Right cardiac atrium (tissue), 5 donors: ENCODE results near the gene ERVV-1. TPM values are rescaled to one million over a fixed set of nuclear protein-coding genes. Genes with fewer than 3 reads are reported as not detected.

Source experiments
- ATAC-seq, 2 donors: fragments of 200-7000 bp; cut with Tn5 transposase; one replicate each; pipeline versions ENCODE4 v1.8.0 to v1.9.1; 2020; ENCODE audit warnings: moderate library complexity in 2 of 2, mild to moderate bottlenecking in 1 of 2
- DNase-seq, 3 donors: peaks; one replicate each; pipeline ENCODE4 v3.0.0-alpha.2; 2020
- H3K27ac ChIP-seq: one replicate; pipeline ENCODE4 v1.5.1; 2013; ENCODE audit warnings: mild to moderate bottlenecking, low read length, control low read depth, moderate library complexity
- H3K27me3 ChIP-seq: one replicate; pipeline ENCODE4 v1.6.1; 2013; ENCODE audit not compliant: control insufficient read depth, insufficient read depth
- H3K4me1 ChIP-seq: one replicate; pipeline ENCODE4 v1.6.1; 2013; ENCODE audit warnings: low read length; ENCODE audit not compliant: control insufficient read depth, insufficient read depth
- H3K4me3 ChIP-seq: one replicate; pipeline ENCODE4 v1.5.1; 2013; ENCODE audit warnings: low read length, control low read depth
- H3K9me3 ChIP-seq: one replicate; pipeline ENCODE4 v1.6.1; 2013; ENCODE audit warnings: low read length; ENCODE audit not compliant: control insufficient read depth
- WGBS: extraction: QIAGEN DNeasy Blood & Tissue Kit; methylation state at CpG from one replicate; pipeline ENCODE4 v1.1.7; 2013; 5-methylcytosine and 5-hydroxymethylcytosine counted together
- intact Hi-C, 4 donors: fragments of 100-400 bp; cut with DNase I; formaldehyde crosslinking; loops; one replicate each; pipeline versions ENCODE4 v1.11.0 to v1.14.0; 2022 to 2023
- polyA plus RNA-seq: library from polyadenylated mRNA; stranded (reverse); fragments of 200-250 nt; gene quantifications from one replicate; pipeline ENCODE4 v1.2.3, GENCODE V29; 2013
- total RNA-seq, 4 donors: library from RNA; stranded (reverse); fragmentation: NEBNext Ultra II Directional; extraction: Animal tissue kit (Norgen Biotek cat#: 25700); gene quantifications; one replicate each; pipeline ENCODE4 v1.2.1, GENCODE V29; 2021
- donor health status: healthy with polysubstance abuse.
- donor health status: DM: no; HTN: yes; CAD: no.
- donor health status: DM: no; HTN: no; CAD: no.
- donor health status: DM: no; HTN: yes; CAD: no; lungs with severe emphysema.
- donor health status: DM: yes; HTN: yes; CAD: no.

Gene ERVV-1
- total and polyA plus RNA-seq, 5 donors = not detected

DNA sequence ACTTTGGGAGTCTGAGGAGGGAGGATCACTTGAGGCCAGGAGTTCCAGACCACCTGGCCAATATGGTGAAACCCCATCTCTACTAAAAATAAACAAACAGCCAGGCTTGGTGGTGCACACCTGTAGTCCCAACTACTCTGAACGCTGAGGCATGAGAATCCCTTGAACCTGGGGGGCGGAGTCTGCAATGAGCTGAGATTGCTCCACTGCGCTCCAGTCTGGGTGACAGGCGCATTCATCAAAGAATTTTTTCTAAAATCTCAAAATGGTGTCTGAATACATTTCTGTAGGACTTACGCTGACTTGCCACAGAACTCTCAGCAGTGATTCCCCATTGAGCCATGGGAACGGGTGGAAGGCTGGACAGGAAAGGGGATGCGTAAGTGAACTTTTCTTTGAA, 18.0 kb upstream of the ERVV-1 start:
- H3K9me3 ChIP-seq = no peaks in the 10 kb centered on the region
- no peak overlapping the region for H3K4me3 ChIP-seq
- intact Hi-C loops = no loop called here
- no peak for ATAC-seq
- DNase-seq = no peak
- 92% methylated on average over 7 of the region's 7 CpGs for WGBS
- no peaks in the 10 kb centered on the region for H3K27me3 ChIP-seq
- H3K27ac ChIP-seq = no peak overlapping the region
- no peaks in the 10 kb centered on the region for H3K4me1 ChIP-seq

DNA sequence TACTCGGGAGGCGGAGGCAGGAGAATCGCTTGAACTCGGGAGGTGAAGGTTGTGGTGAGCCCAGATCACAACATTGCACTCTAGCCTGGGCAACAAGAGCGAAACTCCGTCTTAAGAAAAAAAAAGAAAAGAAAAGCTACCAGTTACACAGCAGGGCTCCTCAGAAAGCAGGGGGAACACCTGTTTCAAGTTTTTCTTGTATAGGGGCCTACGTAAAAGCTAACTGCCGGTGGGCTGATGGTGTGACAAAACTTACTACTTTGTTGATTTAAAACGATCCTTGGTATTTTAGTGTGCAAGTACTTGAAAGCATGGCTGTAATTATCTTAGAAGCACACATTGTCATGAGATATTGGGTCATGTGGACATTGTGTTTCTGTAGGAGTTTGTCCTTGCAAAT, 15.7 kb upstream of the ERVV-1 start:
- intact Hi-C loops = no loop called here
- WGBS = 83% methylated on average over 9 of the region's 9 CpGs

DNA sequence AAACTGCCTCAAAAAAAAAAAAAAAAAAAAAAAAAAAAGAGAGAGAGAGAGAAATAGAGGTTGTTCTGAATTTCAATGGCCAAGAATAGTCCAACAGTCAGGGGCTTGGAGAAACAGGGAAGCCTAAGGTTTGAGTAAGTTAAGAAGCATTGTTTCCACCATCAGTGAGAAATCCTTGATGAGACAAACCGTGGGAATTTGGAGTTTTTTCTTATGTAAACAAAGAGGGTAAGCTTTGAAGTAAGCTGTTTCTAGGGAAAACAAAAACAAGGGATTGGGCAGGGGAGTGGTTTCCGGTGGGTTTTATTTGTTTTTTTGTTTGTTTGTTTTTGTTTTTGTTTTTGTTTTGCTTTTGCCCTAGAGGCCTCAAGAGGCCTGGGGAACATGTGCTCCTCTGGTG, 11.2 kb upstream of the ERVV-1 start:
- intact Hi-C loops = no loop called here
- 50% methylated on average over 2 of the region's 2 CpGs for WGBS
- ATAC-seq (no peak), DNase-seq (no peak)
- Histone ChIP-seq H3K4me1 (no peaks in the 10 kb centered on the region), H3K9me3 (no peaks in the 10 kb centered on the region), H3K27me3 (no peaks in the 10 kb centered on the region), H3K4me3 (no peak overlapping the region), H3K27ac (no peak overlapping the region)

More for the DNA sequence above, 15.7 kb upstream of the ERVV-1 start:
- Histone ChIP-seq H3K27me3 (no peaks in the 10 kb centered on the region), H3K27ac (no peak overlapping the region), H3K4me1 (no peaks in the 10 kb centered on the region), H3K9me3 (no peaks in the 10 kb centered on the region), H3K4me3 (no peak overlapping the region)
- DNase-seq (no peak), ATAC-seq (no peak)

DNA sequence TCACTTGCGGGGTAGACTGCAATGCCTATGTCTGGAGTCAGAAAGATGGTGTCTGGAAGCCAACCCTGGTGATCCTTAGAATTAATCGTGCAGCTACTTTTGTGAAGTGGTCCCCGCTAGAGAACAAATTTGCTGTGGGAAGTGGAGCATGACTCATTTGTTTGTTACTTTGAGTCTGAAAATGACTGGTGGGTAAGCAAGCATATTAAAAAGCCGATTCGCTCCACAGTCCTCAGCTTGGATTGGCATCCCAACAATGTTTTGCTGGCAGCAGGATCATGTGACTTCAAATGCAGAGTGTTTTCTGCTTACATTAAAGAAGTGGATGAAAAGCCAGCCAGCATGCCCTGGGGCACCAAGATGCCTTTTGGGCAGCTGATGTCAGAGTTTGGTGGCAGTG, 9.5 kb upstream of the ERVV-1 start:
- DNase-seq = no peak
- intact Hi-C loops = no loop called here
- no peak for ATAC-seq
- no peak overlapping the region for H3K4me3 ChIP-seq
- no peaks in the 10 kb centered on the region for H3K9me3 ChIP-seq
- H3K27me3 ChIP-seq = no peaks in the 10 kb centered on the region
- H3K27ac ChIP-seq = no peak overlapping the region
- no peaks in the 10 kb centered on the region for H3K4me1 ChIP-seq
- 74% methylated on average over 5 of the region's 5 CpGs for WGBS

DNA sequence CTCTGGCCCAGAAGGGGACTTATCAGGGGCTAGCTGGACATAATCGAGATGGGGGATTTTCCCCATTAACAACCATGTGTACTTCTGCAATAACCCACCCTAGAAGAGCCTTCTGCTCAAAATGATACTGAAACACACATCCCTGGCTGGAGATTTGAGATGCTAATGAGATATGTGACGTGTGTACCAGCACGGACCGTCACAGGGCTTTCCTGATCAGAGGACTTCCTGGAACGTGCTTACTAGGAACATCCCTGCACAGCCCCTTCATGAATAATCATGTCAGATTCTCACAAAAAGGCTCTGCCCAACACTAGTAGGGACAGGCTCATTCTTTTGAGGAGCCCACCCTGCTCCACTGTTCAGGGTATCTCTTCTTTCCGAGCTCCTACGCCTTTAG, 6.5 kb upstream of the ERVV-1 start:
- peak in 1 of 2 donors; percentile 68 for ATAC-seq
- Histone ChIP-seq H3K27ac (no peak overlapping the region), H3K27me3 (no peaks in the 10 kb centered on the region), H3K9me3 (no peaks in the 10 kb centered on the region), H3K4me1 (no peaks in the 10 kb centered on the region), H3K4me3 (no peak overlapping the region)
- DNase-seq = no peak
- 58% methylated on average over 7 of the region's 7 CpGs for WGBS
- intact Hi-C loops = no loop called here

DNA sequence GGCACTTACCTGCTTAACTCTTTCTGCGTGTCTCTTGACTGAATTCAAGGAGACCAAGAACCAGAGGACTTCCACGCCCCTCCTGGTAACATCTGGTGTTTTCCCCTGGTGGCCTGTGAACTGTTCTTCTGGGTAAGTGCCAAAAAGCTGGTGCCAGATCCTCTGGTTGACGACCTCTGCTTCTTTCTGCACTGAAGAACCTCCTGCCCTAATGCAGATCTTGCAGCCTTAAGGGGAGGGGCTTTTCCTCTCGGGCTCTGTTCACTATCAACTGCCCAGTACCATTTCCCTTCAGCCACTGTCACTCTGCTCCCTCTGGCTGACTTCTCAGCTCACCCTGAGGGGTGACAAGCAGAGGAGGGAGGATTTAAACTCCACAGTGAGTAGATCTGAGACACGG, 6.1 kb upstream of the ERVV-1 start:
- intact Hi-C loops = no loop called here
- no peak overlapping the region for H3K27ac ChIP-seq
- H3K4me3 ChIP-seq = no peak overlapping the region
- H3K9me3 ChIP-seq = no peaks in the 10 kb centered on the region
- 41% methylated on average over 5 of the region's 5 CpGs for WGBS
- H3K4me1 ChIP-seq = no peaks in the 10 kb centered on the region
- no peaks in the 10 kb centered on the region for H3K27me3 ChIP-seq
- DNase-seq (no peak), ATAC-seq (peak in 1 of 2 donors; percentile 71)

DNA sequence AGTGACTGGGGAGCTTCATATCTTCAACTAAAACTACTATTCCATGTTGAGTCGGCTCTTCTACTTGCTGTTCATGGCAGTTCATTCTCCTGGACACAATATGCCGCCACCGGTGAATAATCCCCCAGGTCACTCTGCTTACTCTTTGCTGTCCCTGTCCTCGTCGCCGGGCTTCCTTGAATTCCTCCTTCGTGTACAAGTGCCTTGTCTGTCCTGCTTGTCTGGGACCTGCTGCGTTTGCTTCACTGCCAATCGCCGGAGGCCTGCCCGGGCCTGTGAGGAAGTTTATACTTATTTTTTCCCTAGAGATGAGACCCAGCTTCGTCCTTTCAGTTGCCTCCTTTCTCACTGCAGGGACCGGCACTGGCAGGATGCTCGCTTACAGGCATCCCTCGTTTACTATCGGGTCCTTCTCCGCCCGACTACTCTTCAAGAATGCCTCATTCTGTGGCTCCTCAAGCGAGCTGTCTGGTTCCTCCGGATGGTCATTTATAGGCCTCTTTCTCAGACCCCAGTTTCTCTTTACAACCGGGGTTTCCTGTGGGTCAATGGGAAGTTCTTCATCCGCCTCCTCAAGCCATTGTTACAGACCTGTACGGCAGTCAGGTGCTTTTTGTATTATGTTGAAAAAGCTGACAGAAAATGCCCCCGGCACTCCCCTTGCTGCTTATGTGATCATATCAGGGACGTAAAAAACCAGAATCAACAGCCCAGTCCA, 5.5 kb upstream of the ERVV-1 start:
- intact Hi-C loops = no loop called here
- no peak overlapping the region for H3K27ac ChIP-seq
- H3K4me3 ChIP-seq = no peak overlapping the region
- no peaks in the 10 kb centered on the region for H3K4me1 ChIP-seq
- DNase-seq (no peak), ATAC-seq (no peak)
- H3K27me3 ChIP-seq = no peaks in the 10 kb centered on the region
- WGBS = 81% methylated on average over 25 of the region's 25 CpGs
- no peaks in the 10 kb centered on the region for H3K9me3 ChIP-seq

DNA sequence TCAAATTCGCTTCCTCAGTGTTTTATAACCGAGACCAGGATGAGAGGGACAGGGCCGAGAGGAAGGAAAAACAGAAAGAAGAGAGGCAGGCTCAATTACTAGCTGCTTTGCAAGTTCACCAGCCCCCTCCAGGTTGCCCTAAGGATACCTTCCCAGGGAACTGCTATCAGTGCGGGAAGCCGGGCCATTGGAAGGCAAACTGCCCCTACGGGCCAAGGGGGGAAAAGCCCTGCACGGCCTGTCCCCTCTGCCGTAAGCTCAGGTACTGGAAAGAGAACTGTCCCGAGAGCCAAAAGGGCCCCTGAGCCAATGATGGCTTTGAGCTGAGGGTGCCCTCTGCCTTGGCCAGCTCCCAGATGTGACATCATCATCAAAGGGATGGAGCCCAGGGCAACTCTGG, 3.2 kb upstream of the ERVV-1 start:
- Histone ChIP-seq H3K27ac (no peak overlapping the region), H3K4me3 (no peak overlapping the region), H3K27me3 (no peaks in the 10 kb centered on the region), H3K4me1 (no peaks in the 10 kb centered on the region), H3K9me3 (no peaks in the 10 kb centered on the region)
- intact Hi-C loops = no loop called here
- no peak for DNase-seq
- 59% methylated on average over 9 of the region's 9 CpGs for WGBS
- ATAC-seq = no peak

DNA sequence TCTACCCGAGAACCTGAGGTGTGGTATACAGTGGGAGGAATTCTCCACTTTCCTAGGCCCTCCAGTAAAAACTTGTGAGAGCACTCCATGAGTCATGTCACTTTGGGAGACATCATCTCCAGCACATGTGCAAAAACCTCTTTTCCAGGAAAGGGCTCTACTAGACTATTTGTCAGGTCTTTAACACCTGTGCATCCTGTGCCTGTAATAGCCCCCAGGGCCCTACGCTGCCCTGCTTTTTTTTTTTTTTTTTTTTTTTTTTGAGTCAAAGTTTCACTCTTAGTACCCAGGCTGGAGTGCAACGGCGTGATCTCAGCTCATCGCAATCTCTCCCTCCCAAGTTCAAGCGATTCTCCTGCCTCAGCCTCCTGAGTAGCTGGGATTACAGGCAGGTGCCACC, 1.7 kb upstream of the ERVV-1 start:
- H3K27me3 ChIP-seq = no peaks in the 10 kb centered on the region
- ATAC-seq (peak in 1 of 2 donors; percentile 11), DNase-seq (no peak)
- no peaks in the 10 kb centered on the region for H3K9me3 ChIP-seq
- H3K4me1 ChIP-seq = no peaks in the 10 kb centered on the region
- no peak overlapping the region for H3K27ac ChIP-seq
- no peak overlapping the region for H3K4me3 ChIP-seq
- 94% methylated on average over 6 of the region's 6 CpGs for WGBS
- intact Hi-C loops = no loop called here

DNA sequence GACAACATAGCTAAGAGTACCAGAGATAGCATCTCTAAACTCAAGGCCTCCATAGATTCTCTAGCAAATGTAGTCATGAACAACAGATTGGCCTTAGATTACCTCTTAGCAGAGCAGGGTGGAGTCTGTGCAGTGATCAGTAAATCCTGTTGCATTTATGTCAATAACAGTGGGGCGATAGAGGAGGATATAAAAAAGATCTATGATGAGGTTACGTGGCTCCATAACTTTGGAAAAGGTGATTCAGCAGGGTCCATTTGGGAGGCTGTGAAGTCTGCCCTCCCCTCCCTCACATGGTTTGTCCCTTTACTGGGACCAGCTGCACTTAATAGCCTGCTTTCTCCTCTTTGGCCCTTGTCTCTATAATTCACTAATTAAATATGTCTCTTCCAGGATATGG, 1.4 kb downstream of the ERVV-1 start:
- Histone ChIP-seq H3K9me3 (no peaks in the 10 kb centered on the region), H3K4me1 (no peaks in the 10 kb centered on the region), H3K27ac (no peak overlapping the region), H3K27me3 (no peaks in the 10 kb centered on the region), H3K4me3 (no peak overlapping the region)
- intact Hi-C loops = no loop called here
- DNase-seq = no peak
- ATAC-seq = no peak
- WGBS = 97% methylated on average over 2 of the region's 2 CpGs

DNA sequence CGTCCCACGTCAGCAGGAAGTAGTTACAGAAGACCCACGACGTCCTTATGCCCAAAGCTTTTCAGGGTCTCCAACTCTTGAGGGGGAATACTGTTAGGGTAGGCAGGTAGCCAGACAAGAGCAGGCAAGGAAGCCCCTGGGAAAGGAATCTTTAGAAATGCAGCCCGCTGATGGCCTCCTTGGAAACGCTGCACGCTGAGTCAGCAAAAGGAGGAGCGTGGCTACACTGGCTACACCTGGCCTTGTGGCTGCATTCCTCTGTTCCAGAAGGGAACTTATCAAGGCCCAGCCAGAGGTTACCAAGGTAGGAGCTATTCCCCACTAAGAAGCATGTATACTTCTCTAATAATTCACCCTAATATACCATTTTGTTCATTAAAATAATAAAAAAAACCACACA, 2.0 kb downstream of the ERVV-1 start:
- Histone ChIP-seq H3K27me3 (no peaks in the 10 kb centered on the region), H3K4me1 (no peaks in the 10 kb centered on the region), H3K27ac (no peak overlapping the region), H3K4me3 (no peak overlapping the region), H3K9me3 (no peaks in the 10 kb centered on the region)
- intact Hi-C loops = no loop called here
- ATAC-seq = no peak
- WGBS = 84% methylated on average over 8 of the region's 8 CpGs
- DNase-seq = no peak

DNA sequence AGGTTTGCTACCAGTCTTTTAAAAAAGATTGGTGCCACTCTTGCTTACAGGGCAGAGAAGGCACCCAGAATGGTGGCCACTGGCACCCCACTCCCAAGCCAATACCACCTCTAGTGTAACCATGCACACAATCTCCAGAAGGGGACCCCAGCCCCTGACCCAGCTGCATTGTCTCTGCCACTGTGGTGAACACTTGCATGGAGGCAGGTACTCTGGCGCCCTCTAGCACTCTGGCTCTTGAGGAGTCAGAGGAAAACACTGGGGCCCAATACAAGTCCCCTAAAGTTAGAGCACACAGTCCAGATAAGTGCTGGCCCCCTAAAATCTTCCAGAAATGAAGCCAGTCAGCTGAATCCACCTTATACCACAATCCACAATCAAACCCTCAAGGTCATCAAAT, 6.0 kb downstream of the ERVV-1 start:
- Histone ChIP-seq H3K27ac (no peak overlapping the region), H3K27me3 (no peaks in the 10 kb centered on the region), H3K9me3 (no peaks in the 10 kb centered on the region), H3K4me1 (no peaks in the 10 kb centered on the region), H3K4me3 (no peak overlapping the region)
- ATAC-seq (no peak), DNase-seq (no peak)
- intact Hi-C loops = no loop called here
- WGBS = 9% methylated on average over 1 of the region's 1 CpG
